ENCODE data around the gene ZNF268. TPM values are rescaled to one million over a fixed set of nuclear protein-coding genes. Genes with fewer than 3 reads are reported as not detected.

Gene ZNF268
- total and polyA plus RNA-seq, 4 donors = 4.8 to 23.0 (median 10.7) TPM

DNA sequence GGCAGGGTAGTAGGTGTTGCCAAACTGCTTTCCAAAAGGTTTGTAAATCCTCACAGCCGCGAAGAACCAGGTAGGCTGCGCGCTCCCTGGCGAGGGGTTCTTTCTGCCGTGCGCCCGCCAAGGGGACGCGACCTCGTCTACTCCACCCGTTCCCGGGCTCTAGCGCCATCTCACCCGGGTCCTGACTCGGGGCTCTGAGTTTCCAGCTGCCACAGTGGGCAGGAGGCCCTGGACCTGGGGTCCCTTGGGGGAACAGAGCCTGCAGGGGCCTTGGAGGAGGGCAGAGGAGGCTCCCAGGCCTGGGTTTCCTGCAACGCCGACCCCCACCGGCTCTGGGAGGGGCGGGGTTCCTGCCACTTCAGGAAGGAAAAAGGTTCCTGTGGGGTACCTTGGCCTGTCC, 53.7 kb downstream of the ZNF268 start:
- Histone ChIP-seq H3K4me3 (ENCODE audit: low read depth in 1 of 3, low read length in 3 of 3) (no peak overlapping the region), H3K27ac (ENCODE audit: low read depth in 1 of 2, low read length in 2 of 2) (no peak overlapping the region), H3K9ac (ENCODE audit: low read depth in 1 of 2, low read length in 2 of 2) (no peak overlapping the region), H3K36me3 (ENCODE audit: control insufficient read depth in 4 of 4, insufficient read depth in 3 of 4, low read depth in 1 of 4, low read length in 3 of 4) (no peaks in the 10 kb centered on the region), H3K27me3 (ENCODE audit: control insufficient read depth in 4 of 4, insufficient read depth in 4 of 4, low read length in 3 of 4) (no peaks in the 10 kb centered on the region), H3K4me1 (ENCODE audit: control insufficient read depth in 4 of 4, insufficient read depth in 4 of 4, low read length in 3 of 4) (no peaks in the 10 kb centered on the region), H3K9me3 (ENCODE audit: control insufficient read depth in 4 of 4, low read length in 3 of 4) (peaks cover 17 to 33% (median 23%) of the 10 kb centered on the region in 4 donors)
- TF ChIP-seq YY1 (IDR thresholded peaks at IDR 0.05) (no peak), FOXA2 (IDR thresholded peaks at IDR 0.05) (no peak), RXRA (IDR thresholded peaks at IDR 0.05) (no peak), GABPA (IDR thresholded peaks at IDR 0.05 in 1 of 2, conservative IDR thresholded peaks at IDR 0.05 in 1 of 2) (no peak), RAD21 (IDR thresholded peaks at IDR 0.05) (no peak), HNF4G (IDR thresholded peaks at IDR 0.05) (no peak), SP1 (IDR thresholded peaks at IDR 0.05) (no peak), FOXA1 (IDR thresholded peaks at IDR 0.05) (no peak), HNF4A (conservative IDR thresholded peaks at IDR 0.05) (no peak), JUND (IDR thresholded peaks at IDR 0.05) (no peak), EGR1 (IDR thresholded peaks at IDR 0.05; ENCODE audit: low read depth in 2 of 2) (no peak), CTCF (IDR thresholded peaks at IDR 0.05; ENCODE audit: low read depth, low read length, missing input control) (no peak), NR2F2 (IDR thresholded peaks at IDR 0.05) (no peak), ZBTB33 (IDR thresholded peaks at IDR 0.05) (no peak), TAF1 (conservative IDR thresholded peaks at IDR 0.05) (no peak)
- TF ChIP-seq, protein P1, sequence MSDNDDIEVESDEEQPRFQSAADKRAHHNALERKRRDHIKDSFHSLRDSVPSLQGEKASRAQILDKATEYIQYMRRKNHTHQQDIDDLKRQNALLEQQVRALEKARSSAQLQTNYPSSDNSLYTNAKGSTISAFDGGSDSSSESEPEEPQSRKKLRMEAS (IDR thresholded peaks at IDR 0.05) = no peak
- TF ChIP-seq, protein P2, sequence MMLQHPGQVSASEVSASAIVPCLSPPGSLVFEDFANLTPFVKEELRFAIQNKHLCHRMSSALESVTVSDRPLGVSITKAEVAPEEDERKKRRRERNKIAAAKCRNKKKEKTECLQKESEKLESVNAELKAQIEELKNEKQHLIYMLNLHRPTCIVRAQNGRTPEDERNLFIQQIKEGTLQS (IDR thresholded peaks at IDR 0.05) = no peak
- TF ChIP-seq, protein P3, sequence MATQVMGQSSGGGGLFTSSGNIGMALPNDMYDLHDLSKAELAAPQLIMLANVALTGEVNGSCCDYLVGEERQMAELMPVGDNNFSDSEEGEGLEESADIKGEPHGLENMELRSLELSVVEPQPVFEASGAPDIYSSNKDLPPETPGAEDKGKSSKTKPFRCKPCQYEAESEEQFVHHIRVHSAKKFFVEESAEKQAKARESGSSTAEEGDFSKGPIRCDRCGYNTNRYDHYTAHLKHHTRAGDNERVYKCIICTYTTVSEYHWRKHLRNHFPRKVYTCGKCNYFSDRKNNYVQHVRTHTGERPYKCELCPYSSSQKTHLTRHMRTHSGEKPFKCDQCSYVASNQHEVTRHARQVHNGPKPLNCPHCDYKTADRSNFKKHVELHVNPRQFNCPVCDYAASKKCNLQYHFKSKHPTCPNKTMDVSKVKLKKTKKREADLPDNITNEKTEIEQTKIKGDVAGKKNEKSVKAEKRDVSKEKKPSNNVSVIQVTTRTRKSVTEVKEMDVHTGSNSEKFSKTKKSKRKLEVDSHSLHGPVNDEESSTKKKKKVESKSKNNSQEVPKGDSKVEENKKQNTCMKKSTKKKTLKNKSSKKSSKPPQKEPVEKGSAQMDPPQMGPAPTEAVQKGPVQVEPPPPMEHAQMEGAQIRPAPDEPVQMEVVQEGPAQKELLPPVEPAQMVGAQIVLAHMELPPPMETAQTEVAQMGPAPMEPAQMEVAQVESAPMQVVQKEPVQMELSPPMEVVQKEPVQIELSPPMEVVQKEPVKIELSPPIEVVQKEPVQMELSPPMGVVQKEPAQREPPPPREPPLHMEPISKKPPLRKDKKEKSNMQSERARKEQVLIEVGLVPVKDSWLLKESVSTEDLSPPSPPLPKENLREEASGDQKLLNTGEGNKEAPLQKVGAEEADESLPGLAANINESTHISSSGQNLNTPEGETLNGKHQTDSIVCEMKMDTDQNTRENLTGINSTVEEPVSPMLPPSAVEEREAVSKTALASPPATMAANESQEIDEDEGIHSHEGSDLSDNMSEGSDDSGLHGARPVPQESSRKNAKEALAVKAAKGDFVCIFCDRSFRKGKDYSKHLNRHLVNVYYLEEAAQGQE (IDR thresholded peaks at IDR 0.05) = no peak
- 54% methylated on average over 20 of the region's 20 CpGs for WGBS
- no peak for DNase-seq (ENCODE audit: low spot score)

All from liver (tissue), 9 donors.